Caco-2 (cell line): ENCODE measurements around the gene APPL1. TPM values are rescaled to one million over a fixed set of nuclear protein-coding genes. Genes with fewer than 3 reads are reported as not detected.
"Not testable (repeated sequence)": the region's sequence is repeated elsewhere in the genome, so short reads cannot be mapped to it uniquely, and the experiment has no call there.

Source experiments
- BruUV-seq: library from RNA; stranded (reverse); fragments of 400-500 nt; replicated peaks from 2 replicates; lab custom pipeline; 2021; lab: Mats Ljungman, UMichigan
- CTCF ChIA-PET: fragments of 300-600 bp; sonication (Branson Sonifier 250); formaldehyde crosslinking; loops from one replicate; lab custom pipeline; 2022; ENCODE audit warnings: antibody characterized with exemption; lab: Charles Lee
- POLR2A ChIA-PET: fragments of 300-600 bp; sonication (Branson Sonifier 250); formaldehyde crosslinking; loops from one replicate; lab custom pipeline; 2022; ENCODE audit warnings: antibody characterized with exemption; lab: Charles Lee
- DNase-seq, 2 experiments: peaks; one replicate each; pipeline versions ENCODE4 v3.0.0 to v3.0.0-alpha.2; 2020 to 2022
- H3K27me3 ChIP-seq: replicated peaks from 2 replicates; pipeline ENCODE4 v1.6.0; 2011; ENCODE audit warnings: low read length; ENCODE audit not compliant: control insufficient read depth, insufficient read depth
- H3K36me3 ChIP-seq: 2 replicates; pipeline ENCODE4 v1.5.1; 2011; ENCODE audit warnings: low read length; ENCODE audit not compliant: control insufficient read depth, insufficient read depth
- H3K4me1 ChIP-seq: fragments of 250-450 bp; sonication (Bioruptor Pico); 2 replicates; pipeline ENCODE4 v1.5.1; 2020; ENCODE audit warnings: mild to moderate bottlenecking
- H3K4me3 ChIP-seq: 2 replicates; pipeline ENCODE4 v1.5.1; 2011; ENCODE audit warnings: low read depth, mild to moderate bottlenecking, control low read depth, low read length
- H3K9me3 ChIP-seq: fragments of 250-450 bp; sonication (Bioruptor Pico); 2 replicates; pipeline ENCODE4 v1.5.1; 2020; ENCODE audit warnings: mild to moderate bottlenecking, moderate library complexity
- H3K27ac Mint-ChIP-seq: one replicate; pipeline ENCODE4 v1.8.0; 2022; ENCODE audit warnings: mixed read lengths; ENCODE audit not compliant: unreplicated experiment
- H3K27me3 Mint-ChIP-seq: one replicate; pipeline ENCODE4 v1.8.0; 2022; ENCODE audit warnings: mixed read lengths; ENCODE audit not compliant: insufficient read depth, unreplicated experiment
- H3K36me3 Mint-ChIP-seq: one replicate; pipeline ENCODE4 v1.8.0; 2022; ENCODE audit warnings: mild to moderate bottlenecking, mixed read lengths; ENCODE audit not compliant: insufficient read depth, unreplicated experiment
- H3K4me1 Mint-ChIP-seq: one replicate; pipeline ENCODE4 v1.8.0; 2022; ENCODE audit warnings: low read depth, mixed read lengths; ENCODE audit not compliant: unreplicated experiment
- H3K4me3 Mint-ChIP-seq: one replicate; pipeline ENCODE4 v1.8.0; 2022; ENCODE audit warnings: mild to moderate bottlenecking, moderate library complexity, mixed read lengths; ENCODE audit not compliant: unreplicated experiment
- H3K9me3 Mint-ChIP-seq: one replicate; pipeline ENCODE4 v1.8.0; 2022; ENCODE audit warnings: mixed read lengths; ENCODE audit not compliant: unreplicated experiment
- intact Hi-C: fragments of 100-400 bp; cut with micrococcal nuclease; formaldehyde crosslinking; loops from one replicate; pipeline ENCODE4 v1.10.0; 2022; ENCODE audit not compliant: unreplicated experiment
- total RNA-seq: library from RNA; stranded (reverse); gene quantifications from 2 replicates; pipeline ENCODE4 v1.2.3, GENCODE V29; 2022
- TF ChIP-seq, protein P1 (sequence below), 2 experiments: fragments of 200-600 bp in 1 of 2; IDR thresholded peaks; 1 replicate in 1 of 2; 2 replicates in 1 of 2; pipeline versions ENCODE4 v1.5.1 to v1.8.0; 2011 to 2022; ENCODE audit warnings: antibody characterized with exemption in 1 of 2, control low read depth in 1 of 2, inconsistent platforms in 1 of 2, low read depth in 1 of 2, low read length in 1 of 2, mild to moderate bottlenecking in 1 of 2, moderate library complexity in 1 of 2; ENCODE audit not compliant: insufficient read depth in 1 of 2, severe bottlenecking in 1 of 2, unreplicated experiment in 1 of 2

The APPL1 gene
- total RNA-seq, 1 experiment from 2014 or later = 40.7 TPM

DNA sequence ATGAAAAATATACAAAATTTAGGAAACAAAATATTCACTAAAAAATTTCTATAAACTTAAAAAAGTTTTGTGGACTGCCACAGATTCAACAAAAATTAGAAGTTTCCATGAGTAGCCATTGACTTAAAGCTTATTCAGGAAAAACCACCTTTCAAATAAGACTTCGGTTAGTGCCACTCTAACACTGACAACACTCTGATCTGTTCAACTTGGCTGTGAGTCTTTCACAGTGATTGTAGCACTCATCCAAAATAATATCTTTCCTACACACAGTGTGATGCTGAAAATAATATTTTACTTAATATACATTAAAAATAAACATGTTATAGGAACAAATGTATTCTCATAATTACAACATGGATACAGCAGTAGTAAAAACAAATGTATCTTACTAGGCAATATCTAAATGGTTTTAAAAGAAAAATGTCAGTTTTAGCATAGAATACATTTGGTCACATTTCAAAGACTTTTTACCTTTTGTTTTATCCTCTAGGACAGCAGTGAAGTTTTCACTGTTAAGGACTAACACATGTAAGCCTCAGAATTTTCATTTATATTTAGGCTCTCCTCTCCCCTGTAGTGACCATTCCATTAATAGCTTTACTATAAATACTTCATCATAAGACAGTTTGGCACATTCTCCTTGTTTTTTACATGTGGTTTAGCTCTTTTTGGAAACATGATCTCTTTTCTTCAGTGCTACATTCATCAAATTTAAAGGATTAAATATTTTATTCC is 64.8 kb downstream of the APPL1 start, which contains the start of gene ASB14:
Gene ASB14, minus strand, starts transcription at position 527 of the 738 bp plus-strand sequence. CDS start 652 bp downstream, outside the sequence.
- Mint-ChIP-seq H3K27ac (no peak within 1 kb of the TSS), H3K27me3 (no peaks in the 10 kb centered on the region), H3K9me3 (no peaks in the 10 kb centered on the region), H3K4me3 (no peak within 1 kb of the TSS), H3K36me3 (no peaks in the 10 kb centered on the region), H3K4me1 (no peaks in the 10 kb centered on the region)
- Histone ChIP-seq H3K9me3 (no peaks in the 10 kb centered on the region), H3K36me3 (no peaks in the 10 kb centered on the region), H3K4me1 (no peaks in the 10 kb centered on the region), H3K4me3 (no peak within 1 kb of the TSS), H3K27me3 (no peaks in the 10 kb centered on the region)
- ChIA-PET POLR2A (no interaction called here), CTCF (no interaction called here)
- intact Hi-C loops = no loop called here
- no TSS peak for BruUV-seq
- TF ChIP-seq, protein P1, sequence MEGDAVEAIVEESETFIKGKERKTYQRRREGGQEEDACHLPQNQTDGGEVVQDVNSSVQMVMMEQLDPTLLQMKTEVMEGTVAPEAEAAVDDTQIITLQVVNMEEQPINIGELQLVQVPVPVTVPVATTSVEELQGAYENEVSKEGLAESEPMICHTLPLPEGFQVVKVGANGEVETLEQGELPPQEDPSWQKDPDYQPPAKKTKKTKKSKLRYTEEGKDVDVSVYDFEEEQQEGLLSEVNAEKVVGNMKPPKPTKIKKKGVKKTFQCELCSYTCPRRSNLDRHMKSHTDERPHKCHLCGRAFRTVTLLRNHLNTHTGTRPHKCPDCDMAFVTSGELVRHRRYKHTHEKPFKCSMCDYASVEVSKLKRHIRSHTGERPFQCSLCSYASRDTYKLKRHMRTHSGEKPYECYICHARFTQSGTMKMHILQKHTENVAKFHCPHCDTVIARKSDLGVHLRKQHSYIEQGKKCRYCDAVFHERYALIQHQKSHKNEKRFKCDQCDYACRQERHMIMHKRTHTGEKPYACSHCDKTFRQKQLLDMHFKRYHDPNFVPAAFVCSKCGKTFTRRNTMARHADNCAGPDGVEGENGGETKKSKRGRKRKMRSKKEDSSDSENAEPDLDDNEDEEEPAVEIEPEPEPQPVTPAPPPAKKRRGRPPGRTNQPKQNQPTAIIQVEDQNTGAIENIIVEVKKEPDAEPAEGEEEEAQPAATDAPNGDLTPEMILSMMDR (IDR thresholded peaks at IDR 0.05; ENCODE audit: insufficient read depth in 1 of 2, low read depth in 1 of 2, low read length in 1 of 2, severe bottlenecking in 1 of 2, unreplicated experiment in 1 of 2) = no peak
- DNase-seq = no peak

DNA sequence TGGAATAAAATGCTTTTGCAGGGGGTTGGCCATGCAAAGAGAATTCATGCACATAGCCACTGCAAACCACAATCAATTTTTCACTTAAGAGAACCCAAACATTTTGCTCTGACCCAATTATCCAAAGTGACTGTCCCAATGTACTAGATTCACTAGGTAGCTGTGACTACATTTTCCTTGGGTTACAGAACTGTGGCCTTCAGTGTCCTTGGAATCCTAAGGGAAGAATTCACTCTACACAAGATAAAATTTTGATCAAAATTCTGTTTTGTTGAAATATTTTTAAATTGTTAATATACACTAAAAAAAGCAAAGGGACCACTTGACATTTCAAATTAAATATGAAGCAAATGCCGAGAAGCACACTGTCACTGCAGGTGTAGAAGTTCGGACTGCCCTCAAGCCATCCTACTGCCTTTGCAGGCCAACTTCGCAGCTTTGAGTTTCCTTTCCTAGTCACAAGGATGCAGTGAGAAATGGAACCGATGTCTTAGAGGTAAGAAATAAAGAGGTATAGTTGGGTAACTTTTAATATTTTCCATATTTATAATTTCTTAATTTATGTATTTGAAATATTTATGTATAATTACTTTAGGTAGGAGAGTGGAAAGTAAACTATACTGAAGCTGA is 65.5 kb downstream of the APPL1 start:
- Mint-ChIP-seq H3K36me3 (no peaks in the 10 kb centered on the region), H3K27ac (no peak overlapping the region), H3K9me3 (no peaks in the 10 kb centered on the region), H3K27me3 (no peaks in the 10 kb centered on the region), H3K4me1 (no peaks in the 10 kb centered on the region), H3K4me3 (no peak overlapping the region)
- no peaks in the 10 kb centered on the region for H3K9me3 ChIP-seq
- no TSS peak for BruUV-seq
- no peak overlapping the region for H3K4me3 ChIP-seq
- ChIA-PET CTCF (no interaction called here), POLR2A (no interaction called here)
- no peaks in the 10 kb centered on the region for H3K36me3 ChIP-seq
- DNase-seq = no peak
- intact Hi-C loops = no loop called here
- no peaks in the 10 kb centered on the region for H3K27me3 ChIP-seq
- no peaks in the 10 kb centered on the region for H3K4me1 ChIP-seq
- TF ChIP-seq, protein P1 (IDR thresholded peaks at IDR 0.05; ENCODE audit: insufficient read depth in 1 of 2, low read depth in 1 of 2, low read length in 1 of 2, severe bottlenecking in 1 of 2, unreplicated experiment in 1 of 2) = no peak

DNA sequence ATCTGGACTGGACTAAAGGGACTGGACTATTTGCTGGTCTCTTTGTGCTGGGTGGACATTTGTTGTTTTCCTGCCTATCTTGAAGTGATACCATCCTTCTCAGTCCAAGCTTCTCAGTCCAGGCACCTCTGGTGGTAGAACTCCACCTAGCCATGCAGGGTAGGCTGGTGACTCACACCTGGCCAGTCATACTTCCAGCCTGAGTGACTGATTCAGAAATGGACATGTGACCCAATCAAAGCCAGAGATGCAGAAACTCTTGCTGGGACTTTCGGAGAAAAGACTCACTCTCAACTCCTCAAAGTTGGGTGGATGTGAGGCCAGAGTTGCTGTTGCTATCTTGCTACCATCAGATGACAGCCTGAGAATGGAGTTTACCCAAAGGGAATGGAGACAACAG is 70.5 kb downstream of the APPL1 start:
- CTCF ChIA-PET = no interaction called here
- TF ChIP-seq, protein P1 (IDR thresholded peaks at IDR 0.05; ENCODE audit: insufficient read depth in 1 of 2, low read depth in 1 of 2, low read length in 1 of 2, severe bottlenecking in 1 of 2, unreplicated experiment in 1 of 2) = no peak
- peak in 1 of 2 experiments; percentile 10 for DNase-seq
- H3K4me1 Mint-ChIP-seq = no peaks in the 10 kb centered on the region
- H3K9me3 Mint-ChIP-seq = no peaks in the 10 kb centered on the region
- H3K27me3 Mint-ChIP-seq = no peaks in the 10 kb centered on the region
- intact Hi-C loops = no loop called here
- no peak overlapping the region for H3K4me3 Mint-ChIP-seq
- POLR2A ChIA-PET = no interaction called here
- H3K36me3 ChIP-seq = no peaks in the 10 kb centered on the region
- H3K9me3 ChIP-seq = no peaks in the 10 kb centered on the region
- H3K4me1 ChIP-seq = no peaks in the 10 kb centered on the region
- H3K4me3 ChIP-seq = no peak overlapping the region
- H3K27ac Mint-ChIP-seq = no peak overlapping the region
- H3K36me3 Mint-ChIP-seq = no peaks in the 10 kb centered on the region
- H3K27me3 ChIP-seq = no peaks in the 10 kb centered on the region
- BruUV-seq = no TSS peak

DNA sequence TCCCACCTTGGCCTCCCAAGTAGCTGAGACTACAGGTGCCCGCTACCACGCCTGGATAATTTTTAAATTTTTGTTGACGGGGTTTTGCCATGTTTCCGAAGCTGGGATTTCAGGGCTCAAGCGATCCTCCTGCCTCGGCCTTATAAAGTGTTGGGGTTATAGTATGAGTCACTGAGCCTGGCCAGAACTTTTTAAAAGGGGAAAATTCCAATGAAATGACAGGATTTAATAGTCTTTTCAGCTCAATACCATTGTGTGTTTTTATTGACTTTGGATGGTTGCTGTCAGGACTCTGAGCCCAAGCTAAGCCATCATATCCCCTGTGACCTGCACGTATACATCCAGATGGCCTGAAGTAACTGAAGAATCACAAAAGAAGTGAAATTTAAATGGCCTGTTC is 76.0 kb downstream of the APPL1 start:
- H3K27me3 ChIP-seq, CTCF ChIA-PET, H3K9me3 Mint-ChIP-seq, DNase-seq, H3K27ac Mint-ChIP-seq, H3K36me3 Mint-ChIP-seq, H3K36me3 ChIP-seq, H3K4me3 Mint-ChIP-seq, BruUV-seq, H3K4me1 Mint-ChIP-seq, H3K4me1 ChIP-seq, intact Hi-C loops, POLR2A ChIA-PET, H3K4me3 ChIP-seq, H3K27me3 Mint-ChIP-seq, H3K9me3 ChIP-seq: not testable (repeated sequence)
